ENCODE results near the gene HYAL4. TPM values are rescaled to one million over a fixed set of nuclear protein-coding genes. Genes with fewer than 3 reads are reported as not detected.

Gene HYAL4
- total RNA-seq, 1 donor from 2014 or later, result not detected

GRCh38 chr7:123820864-123821263, 24.1 kb upstream of the HYAL4 start:
- Histone ChIP-seq H3K4me1 (no peaks in the 10 kb centered on the region), H3K4me3 (no peak overlapping the region), H3K9me3 (replicated peaks) (no peaks in the 10 kb centered on the region), H3K27me3 (ENCODE audit: low read depth) (no peaks in the 10 kb centered on the region), H3K36me3 (no peaks in the 10 kb centered on the region), H3K27ac (replicated peaks) (no peak overlapping the region)
- intact Hi-C loops (cut with micrococcal nuclease), result no loop called here
- DNase-seq, result no peak
- TF ChIP-seq CTCF (IDR thresholded peaks at IDR 0.05; ENCODE audit: borderline replicate concordance), result no peak

DNA sequence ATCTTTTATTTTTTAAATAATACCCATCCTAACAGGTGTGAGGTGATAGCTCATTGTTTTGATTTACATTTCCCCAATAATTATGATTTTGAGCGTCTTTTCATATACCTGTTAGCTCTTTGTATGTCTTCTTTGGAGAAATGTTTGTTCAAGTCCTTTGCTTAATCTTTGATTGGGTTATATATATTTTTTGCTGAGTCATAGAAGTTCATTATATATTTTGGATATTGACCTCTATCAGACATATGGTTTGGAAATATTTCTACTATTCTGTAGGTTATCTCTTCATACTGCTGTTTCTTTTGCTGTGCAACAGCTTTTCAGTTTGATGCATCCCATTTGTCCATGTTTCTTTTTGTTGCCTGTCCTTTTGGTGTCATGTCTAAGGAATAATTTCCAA, 23.6 kb upstream of the HYAL4 start:
- H3K9me3 ChIP-seq (replicated peaks), result no peaks in the 10 kb centered on the region
- no peaks in the 10 kb centered on the region for H3K36me3 ChIP-seq
- no peak for TF ChIP-seq CTCF (IDR thresholded peaks at IDR 0.05; ENCODE audit: borderline replicate concordance)
- no peaks in the 10 kb centered on the region for H3K4me1 ChIP-seq
- intact Hi-C loops (cut with micrococcal nuclease), result no loop called here
- DNase-seq, result no peak
- no peaks in the 10 kb centered on the region for H3K27me3 ChIP-seq (ENCODE audit: low read depth)
- no peak overlapping the region for H3K27ac ChIP-seq (replicated peaks)
- H3K4me3 ChIP-seq, result no peak overlapping the region

- intact Hi-C loops (cut with micrococcal nuclease), result no loop called here
- TF ChIP-seq CTCF (IDR thresholded peaks at IDR 0.05; ENCODE audit: borderline replicate concordance), result no peak
Measured at GRCh38 chr7:123823898-123824753, 20.8 kb upstream of the HYAL4 start.

GRCh38 chr7:123824754-123825067, 20.3 kb upstream of the HYAL4 start:
- Histone ChIP-seq H3K9me3 (replicated peaks) (no peaks in the 10 kb centered on the region), H3K27ac (replicated peaks) (no peak overlapping the region), H3K4me3 (no peak overlapping the region), H3K36me3 (no peaks in the 10 kb centered on the region), H3K27me3 (ENCODE audit: low read depth) (no peaks in the 10 kb centered on the region), H3K4me1 (no peaks in the 10 kb centered on the region)
- no peak for DNase-seq
- intact Hi-C loops (cut with micrococcal nuclease), result no loop called here
- no peak for TF ChIP-seq CTCF (IDR thresholded peaks at IDR 0.05; ENCODE audit: borderline replicate concordance)

More at GRCh38 chr7:123823898-123824753, 20.8 kb upstream of the HYAL4 start:
- H3K4me1 ChIP-seq, result no peaks in the 10 kb centered on the region
- H3K27ac ChIP-seq (replicated peaks), result no peak overlapping the region
- H3K4me3 ChIP-seq, result no peak overlapping the region
- no peaks in the 10 kb centered on the region for H3K36me3 ChIP-seq
- H3K9me3 ChIP-seq (replicated peaks), result no peaks in the 10 kb centered on the region
- DNase-seq, result no peak
- no peaks in the 10 kb centered on the region for H3K27me3 ChIP-seq (ENCODE audit: low read depth)

DNA sequence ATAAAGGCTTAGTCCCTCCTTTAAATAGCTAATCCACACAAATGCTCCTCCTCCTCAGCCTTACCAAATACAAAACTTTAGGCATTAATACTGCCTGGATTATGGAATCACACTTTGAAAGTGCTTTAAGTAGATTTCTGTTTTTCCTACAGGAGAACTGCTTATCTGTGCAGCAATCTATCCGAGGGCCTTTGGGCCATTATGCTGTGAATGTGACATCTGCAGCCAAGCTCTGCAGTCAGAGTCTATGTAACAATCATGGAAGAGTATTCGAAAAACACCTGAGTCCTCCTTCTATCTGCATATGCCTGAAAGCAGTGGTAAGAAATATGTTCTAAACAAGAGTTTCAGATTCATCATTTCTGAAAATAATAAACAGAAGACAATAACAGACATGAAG, 16.2 kb upstream of the HYAL4 start:
- no peaks in the 10 kb centered on the region for H3K27me3 ChIP-seq (ENCODE audit: low read depth)
- intact Hi-C loops (cut with micrococcal nuclease), result no loop called here
- no peaks in the 10 kb centered on the region for H3K9me3 ChIP-seq (replicated peaks)
- no peak overlapping the region for H3K4me3 ChIP-seq
- no peaks in the 10 kb centered on the region for H3K36me3 ChIP-seq
- TF ChIP-seq CTCF (IDR thresholded peaks at IDR 0.05; ENCODE audit: borderline replicate concordance), result no peak
- DNase-seq, result no peak
- no peaks in the 10 kb centered on the region for H3K4me1 ChIP-seq
- H3K27ac ChIP-seq (replicated peaks), result no peak overlapping the region

Data from left ventricle myocardium inferior (tissue), 1 donor.